OCI-LY7 (cell line): Measurements from ENCODE around the gene CCDC78.

Source experiments
- CTCF ChIP-seq: fragments of 200-600 bp; sonication (generic); conservative IDR thresholded peaks from 2 replicates; pipeline ENCODE4 v1.5.1; 2014; ENCODE audit warnings: mild to moderate bottlenecking, antibody characterized with exemption, low read length, moderate library complexity, mixed read lengths
- EZH2phosphoT487 ChIP-seq: fragments of 200-600 bp; sonication (generic); IDR thresholded peaks from 2 replicates; pipeline ENCODE4 v1.6.1; 2018; ENCODE audit warnings: low read depth, borderline replicate concordance, mild to moderate bottlenecking, mixed run types, antibody characterized with exemption, low read length, moderate library complexity, mixed read lengths

GRCh38 chr16:726438-727290, at the start of gene CCDC78, which contains the start of gene HAGHL:
- no peak for TF ChIP-seq CTCF
- TF ChIP-seq EZH2phosphoT487: no peak
